HepG2 (cell line): ENCODE measurements around the gene CCDC97. TPM values are rescaled to one million over a fixed set of nuclear protein-coding genes. Genes with fewer than 3 reads are reported as not detected.

Experiments
- ATF7-NPFF ChIP-seq: sonication (generic); formaldehyde crosslinking; IDR thresholded peaks from 2 replicates; pipeline ENCODE4 v1.8.1; 2023; ENCODE audit warnings: mild to moderate bottlenecking, low read depth, missing genetic modification reagents, moderate library complexity
- FOXO1 ChIP-seq: sonication (generic); formaldehyde crosslinking; IDR thresholded peaks from 2 replicates; pipeline ENCODE4 v1.4.0; 2020; ENCODE audit warnings: missing genetic modification reagents
- HINFP ChIP-seq: sonication (generic); formaldehyde crosslinking; IDR thresholded peaks from 2 replicates; pipeline ENCODE4 v1.4.0; 2020; ENCODE audit warnings: low read depth, mild to moderate bottlenecking, missing genetic modification reagents
- MXD1 ChIP-seq: sonication (generic); formaldehyde crosslinking; IDR thresholded peaks from 2 replicates; pipeline ENCODE4 v1.4.0; 2020; ENCODE audit warnings: mild to moderate bottlenecking, missing genetic modification reagents
- NR2F6 ChIP-seq, 2 experiments: IDR thresholded peaks; 2 replicates each; pipeline ENCODE4 v1.6.1; 2016; ENCODE audit warnings: antibody characterized with exemption in 1 of 2, mild to moderate bottlenecking in 1 of 2
- PBX3 ChIP-seq: sonication (generic); formaldehyde crosslinking; IDR thresholded peaks from 2 replicates; pipeline ENCODE4 v1.8.1; 2023; ENCODE audit warnings: missing genetic modification reagents, inconsistent platforms, borderline replicate concordance
- PHF8 ChIP-seq: sonication (generic); formaldehyde crosslinking; IDR thresholded peaks from 2 replicates; pipeline ENCODE4 v1.5.0; 2020; ENCODE audit warnings: missing genetic modification reagents
- PLRG1 ChIP-seq: fragments of 450-650 bp; conservative IDR thresholded peaks from 2 replicates; pipeline ENCODE4 v1.6.1; 2016
- RBM22 ChIP-seq: fragments of 200-400 bp; formaldehyde crosslinking; optimal IDR thresholded peaks from 2 replicates; pipeline ENCODE3; 2017; ENCODE audit warnings: mild to moderate bottlenecking, low read length, moderate library complexity
- RFXAP ChIP-seq: sonication (generic); formaldehyde crosslinking; IDR thresholded peaks from 2 replicates; pipeline ENCODE4 v1.4.0; 2020; ENCODE audit warnings: missing genetic modification reagents, borderline replicate concordance
- SMC3 ChIP-seq: IDR thresholded peaks from 2 replicates; pipeline ENCODE4 v1.6.1; 2011; ENCODE audit warnings: low read length, improper control_type of control experiment
- SOX5 ChIP-seq: IDR thresholded peaks from 2 replicates; pipeline ENCODE4 v1.6.1; 2016; ENCODE audit warnings: borderline replicate concordance
- TFAP4 ChIP-seq: sonication (generic); IDR thresholded peaks from 2 replicates; pipeline ENCODE4 v1.6.1; 2016; ENCODE audit warnings: low read depth, borderline replicate concordance
- YEATS2 ChIP-seq: sonication (generic); formaldehyde crosslinking; IDR thresholded peaks from 2 replicates; pipeline ENCODE4 v1.4.0; 2020; ENCODE audit warnings: missing genetic modification reagents, borderline replicate concordance
- ZBTB10 ChIP-seq: sonication (generic); formaldehyde crosslinking; IDR thresholded peaks from 2 replicates; pipeline ENCODE4 v1.4.0; 2020; ENCODE audit warnings: missing genetic modification reagents, borderline replicate concordance
- ZNF101 ChIP-seq: sonication (generic); formaldehyde crosslinking; IDR thresholded peaks from 2 replicates; pipeline ENCODE4 v1.4.0; 2020; ENCODE audit warnings: mild to moderate bottlenecking, low read depth, missing genetic modification reagents, borderline replicate concordance
- ZNF263 ChIP-seq: sonication (generic); formaldehyde crosslinking; IDR thresholded peaks from 2 replicates; pipeline ENCODE4 v1.4.0; 2020; ENCODE audit warnings: missing genetic modification reagents
- ZNF350 ChIP-seq: sonication (generic); formaldehyde crosslinking; IDR thresholded peaks from 2 replicates; pipeline ENCODE4 v1.4.0; 2020; ENCODE audit warnings: mild to moderate bottlenecking, low read depth, missing genetic modification reagents, borderline replicate concordance
- ZNF687 ChIP-seq: sonication (generic); formaldehyde crosslinking; IDR thresholded peaks from 2 replicates; pipeline ENCODE4 v1.5.1; 2020; ENCODE audit warnings: mild to moderate bottlenecking, missing genetic modification reagents, moderate library complexity
- polyA plus RNA-seq, 8 experiments: library from polyadenylated mRNA; depleted of rRNA in 3 of 8; stranded (reverse) in 7 of 8; unstranded in 1 of 8; fragments of >200 nt; fragmentation: Illumina TruSeq in 4 of 8; extraction: Trizol in 4 of 8; gene quantifications; 2 replicates each; pipeline versions ENCODE4 v1.2.1 to v1.2.3, GENCODE V29; 2011 to 2016; ENCODE audit warnings: low read depth in 4 of 8, missing spikeins in 1 of 8, mixed read lengths in 1 of 8; ENCODE audit not compliant: insufficient read depth in 1 of 8
- total RNA-seq, 5 experiments: library from RNA; depleted of rRNA; stranded (reverse); fragments of >200 nt; fragmentation: Illumina TruSeq; extraction: Trizol; gene quantifications; 2 replicates each; pipeline ENCODE4 v1.2.3, GENCODE V29; 2016; ENCODE audit warnings: low read depth in 1 of 5

The CCDC97 gene
- total and polyA plus RNA-seq, 2 of the 13 experiments (the other 11 are each of a cell fraction or from before 2014, with no cell fraction given): 6.2 to 7.3 TPM

- peak; percentile 31; the same call in 1 of the 2 replicates for TF ChIP-seq NR2F6 (IDR thresholded peaks at IDR 0.05)
- TF ChIP-seq NR2F6 (CRISPR knock-in tag; IDR thresholded peaks at IDR 0.05): peak; percentile 82
- TF ChIP-seq FOXO1 (CRISPR knock-in tag): 0 out of 2 replicates have a peak, but pooled peaks have one; percentile 13
- TF ChIP-seq SOX5: peak; percentile 8; the same call in 1 of the 2 replicates
- TF ChIP-seq SMC3: no peak
- no peak for TF ChIP-seq PBX3 (CRISPR knock-in tag)
- no peak for TF ChIP-seq RBM22
- TF ChIP-seq ATF7-NPFF: no peak
- TF ChIP-seq YEATS2 (CRISPR knock-in tag): no peak; the same call in 1 of the 2 replicates
- TF ChIP-seq HINFP (CRISPR knock-in tag): no peak
- no peak for TF ChIP-seq RFXAP (CRISPR knock-in tag)
- no peak for TF ChIP-seq ZNF101 (CRISPR knock-in tag)
- TF ChIP-seq PLRG1: no peak
- 0 out of 2 replicates have a peak, but pooled peaks have one; percentile 4 for TF ChIP-seq PHF8 (CRISPR knock-in tag)
- TF ChIP-seq ZBTB10: no peak
- TF ChIP-seq ZNF350 (CRISPR knock-in tag): no peak
- TF ChIP-seq TFAP4: peak; percentile 93
- TF ChIP-seq ZNF687 (CRISPR knock-in tag): peak; percentile 60
- TF ChIP-seq ZNF263 (CRISPR knock-in tag): peak; percentile 81; the same call in 1 of the 2 replicates
- no peak for TF ChIP-seq MXD1 (CRISPR knock-in tag)
Measured at GRCh38 chr19:41323023-41323422, 13.1 kb downstream of the CCDC97 start (continued).
